Mononuclear cell (primary cell): Measurements from ENCODE around the gene P3R3URF. TPM values are rescaled to one million over a fixed set of nuclear protein-coding genes. Genes with fewer than 3 reads are reported as not detected.
"Not testable (repeated sequence)": the region's sequence is repeated elsewhere in the genome, so short reads cannot be mapped to it uniquely, and the experiment has no call there.

Experiments used
- H3K27me3 ChIP-seq: 2 replicates; pipeline ENCODE4 v1.6.0; 2011; ENCODE audit warnings: low read length, control low read depth; ENCODE audit not compliant: insufficient read depth
- H3K4me1 ChIP-seq: 2 replicates; pipeline ENCODE4 v1.5.1; 2011; ENCODE audit warnings: mild to moderate bottlenecking, low read length, control low read depth; ENCODE audit not compliant: insufficient read depth
- H3K4me3 ChIP-seq: 2 replicates; pipeline ENCODE4 v1.5.1; 2011; ENCODE audit warnings: mild to moderate bottlenecking, low read length, moderate library complexity
- H3K9me3 ChIP-seq: 2 replicates; pipeline ENCODE4 v1.5.1; 2011; ENCODE audit warnings: low read depth, mild to moderate bottlenecking, control low read depth, low read length
- total RNA-seq: library from RNA; depleted of rRNA; stranded (reverse); fragments of >200 nt; gene quantifications from one replicate; pipeline ENCODE4 v1.2.3, GENCODE V29; 2012

P3R3URF gene
- not detected for total RNA-seq

GRCh38 chr1:46176211-46176865 lies at the start of gene P3R3URF:
Gene P3R3URF (minus strand): TSS chr1:46176488. CDS start chr1:46176471, 17 bp downstream.
- H3K9me3 ChIP-seq, result no peaks in the 10 kb centered on the region
- H3K4me3 ChIP-seq, result no peak within 1 kb of the TSS
- H3K4me1 ChIP-seq, result peaks cover 6% of the 10 kb centered on the region
- H3K27me3 ChIP-seq, result no peaks in the 10 kb centered on the region

- no peaks in the 10 kb centered on the region for H3K9me3 ChIP-seq
- H3K4me1 ChIP-seq, result no peaks in the 10 kb centered on the region
- no peak overlapping the region for H3K4me3 ChIP-seq
- no peaks in the 10 kb centered on the region for H3K27me3 ChIP-seq
Observed at GRCh38 chr1:46224966-46225365, 48.7 kb upstream of the P3R3URF start.

GRCh38 chr1:46223472-46223943 lies 47.2 kb upstream of the P3R3URF start:
- H3K27me3 ChIP-seq, result no peaks in the 10 kb centered on the region
- H3K4me1 ChIP-seq, result no peaks in the 10 kb centered on the region
- H3K9me3 ChIP-seq, result no peaks in the 10 kb centered on the region
- no peak overlapping the region for H3K4me3 ChIP-seq

- H3K9me3 ChIP-seq, result not testable (repeated sequence)
Observed at GRCh38 chr1:46223055-46223454, 46.8 kb upstream of the P3R3URF start.

GRCh38 chr1:46221749-46222148 lies 45.5 kb upstream of the P3R3URF start:
- Histone ChIP-seq H3K27me3 (no peaks in the 10 kb centered on the region), H3K4me1 (no peaks in the 10 kb centered on the region), H3K4me3 (no peak overlapping the region), H3K9me3 (no peaks in the 10 kb centered on the region)

More at GRCh38 chr1:46223055-46223454, 46.8 kb upstream of the P3R3URF start:
- not testable (repeated sequence) for H3K27me3 ChIP-seq, H3K4me1 ChIP-seq, H3K4me3 ChIP-seq

- Histone ChIP-seq H3K27me3 (no peaks in the 10 kb centered on the region), H3K4me1 (no peaks in the 10 kb centered on the region), H3K9me3 (no peaks in the 10 kb centered on the region)
Observed at GRCh38 chr1:46220808-46221207, 44.5 kb upstream of the P3R3URF start.

GRCh38 chr1:46219551-46220520 lies 43.5 kb upstream of the P3R3URF start:
- Histone ChIP-seq H3K9me3 (no peaks in the 10 kb centered on the region), H3K4me1 (no peaks in the 10 kb centered on the region), H3K27me3 (no peaks in the 10 kb centered on the region), H3K4me3 (no peak overlapping the region)

More at GRCh38 chr1:46220808-46221207, 44.5 kb upstream of the P3R3URF start:
- no peak overlapping the region for H3K4me3 ChIP-seq

- H3K9me3 ChIP-seq, result no peaks in the 10 kb centered on the region
- H3K4me3 ChIP-seq, result no peak overlapping the region
- no peaks in the 10 kb centered on the region for H3K27me3 ChIP-seq
- no peaks in the 10 kb centered on the region for H3K4me1 ChIP-seq
Observed at GRCh38 chr1:46218443-46218842, 42.2 kb upstream of the P3R3URF start.

- H3K27me3 ChIP-seq, result no peaks in the 10 kb centered on the region
- H3K9me3 ChIP-seq, result no peaks in the 10 kb centered on the region
- H3K4me3 ChIP-seq, result no peak overlapping the region
- H3K4me1 ChIP-seq, result no peaks in the 10 kb centered on the region
Observed at GRCh38 chr1:46215504-46215903, 39.2 kb upstream of the P3R3URF start.

GRCh38 chr1:46211051-46211450 lies 34.8 kb upstream of the P3R3URF start:
- Histone ChIP-seq H3K27me3 (no peaks in the 10 kb centered on the region), H3K4me3 (no peak overlapping the region), H3K9me3 (no peaks in the 10 kb centered on the region), H3K4me1 (no peaks in the 10 kb centered on the region)

- no peaks in the 10 kb centered on the region for H3K4me1 ChIP-seq
- no peaks in the 10 kb centered on the region for H3K27me3 ChIP-seq
- no peaks in the 10 kb centered on the region for H3K9me3 ChIP-seq
- H3K4me3 ChIP-seq, result no peak overlapping the region
Observed at GRCh38 chr1:46210561-46210960, 34.3 kb upstream of the P3R3URF start.

- no peaks in the 10 kb centered on the region for H3K9me3 ChIP-seq
- no peak overlapping the region for H3K4me3 ChIP-seq
- H3K27me3 ChIP-seq, result no peaks in the 10 kb centered on the region
- peaks cover 19% of the 10 kb centered on the region for H3K4me1 ChIP-seq
Observed at GRCh38 chr1:46206399-46206798, 30.1 kb upstream of the P3R3URF start.

- Histone ChIP-seq H3K9me3 (no peaks in the 10 kb centered on the region), H3K4me3 (no peak overlapping the region), H3K27me3 (no peaks in the 10 kb centered on the region), H3K4me1 (peaks cover 19% of the 10 kb centered on the region)
Observed at GRCh38 chr1:46205791-46206190, 29.5 kb upstream of the P3R3URF start.

- no peaks in the 10 kb centered on the region for H3K27me3 ChIP-seq
- peaks cover 19% of the 10 kb centered on the region for H3K4me1 ChIP-seq
- H3K4me3 ChIP-seq, result no peak overlapping the region
- no peaks in the 10 kb centered on the region for H3K9me3 ChIP-seq
Observed at GRCh38 chr1:46205141-46205540, 28.9 kb upstream of the P3R3URF start.

GRCh38 chr1:46204406-46204742 lies 28.1 kb upstream of the P3R3URF start:
- Histone ChIP-seq H3K9me3 (no peaks in the 10 kb centered on the region), H3K4me1 (peaks cover 19% of the 10 kb centered on the region), H3K4me3 (no peak overlapping the region), H3K27me3 (no peaks in the 10 kb centered on the region)
